DND-41 (cell line): ENCODE results near the gene DLGAP1.

Source experiments
- CTCF ChIP-seq: IDR thresholded peaks from 2 replicates; pipeline ENCODE4 v1.5.1; 2012; ENCODE audit warnings: borderline replicate concordance, low read length, moderate library complexity, mild to moderate bottlenecking; ENCODE audit not compliant: poor library complexity, severe bottlenecking; ENCODE audit errors: extremely low read depth
- EZH2 ChIP-seq: IDR thresholded peaks from 3 replicates; pipeline ENCODE4 v1.6.1; 2012; ENCODE audit warnings: borderline replicate concordance, low read depth, mild to moderate bottlenecking, moderate library complexity, low read length, inconsistent platforms; ENCODE audit not compliant: severe bottlenecking

- TF ChIP-seq CTCF (no peak), EZH2 (no peak)
These were observed 208.7 kb downstream of the DLGAP1 start for GRCh38 chr18:4246374-4246773.
